Vagina (tissue), 2 donors: ENCODE results near the gene FCHO2. TPM values are rescaled to one million over a fixed set of nuclear protein-coding genes. Genes with fewer than 3 reads are reported as not detected.
"Not testable (repeated sequence)": the region's sequence is repeated elsewhere in the genome, so short reads cannot be mapped to it uniquely, and the experiment has no call there.

ENCODE experiments used
- DNase-seq, 2 donors: peaks; one replicate each; pipeline ENCODE4 v3.0.0-alpha.2; 2017; ENCODE audit errors: extremely low spot score in 2 of 2
- H3K27ac ChIP-seq: fragments of 200-600 bp; sonication (generic); one replicate; pipeline ENCODE4 v1.5.1; 2019
- H3K27me3 ChIP-seq: fragments of 200-600 bp; sonication (generic); one replicate; pipeline ENCODE4 v1.5.1; 2019
- H3K36me3 ChIP-seq, 2 donors: fragments of 200-600 bp; sonication (generic); one replicate each; pipeline ENCODE4 v1.5.1; 2017 to 2019
- H3K4me1 ChIP-seq: fragments of 200-600 bp; sonication (generic); one replicate; pipeline ENCODE4 v1.5.1; 2019
- H3K4me3 ChIP-seq, 2 donors: fragments of 200-600 bp; sonication (generic); 1 replicate in 1 of 2; 2 replicates in 1 of 2; pipeline ENCODE4 v1.5.1; 2016 to 2019
- H3K9me3 ChIP-seq: fragments of 200-600 bp; sonication (generic); one replicate; pipeline ENCODE4 v1.5.1; 2019
- CTCF ChIP-seq, 3 experiments: fragments of 450-650 bp in 2 of 3; fragments of 200-600 bp in 1 of 3; sonication (generic) in 1 of 3; IDR thresholded peaks; one replicate each; pipeline ENCODE4 v1.5.1; 2017 to 2019; ENCODE audit warnings: antibody characterized with exemption in 3 of 3, mild to moderate bottlenecking in 2 of 3, moderate library complexity in 2 of 3
- POLR2A ChIP-seq, 2 donors: fragments of 450-650 bp; IDR thresholded peaks; one replicate each; pipeline ENCODE4 v1.6.1; 2017; ENCODE audit warnings: antibody characterized with exemption in 2 of 2, mild to moderate bottlenecking in 2 of 2, moderate library complexity in 2 of 2
- POLR2AphosphoS5 ChIP-seq, 2 donors: sonication (generic); formaldehyde crosslinking; IDR thresholded peaks; one replicate each; pipeline ENCODE4 v1.9.0; 2017; ENCODE audit warnings: antibody characterized with exemption in 2 of 2, mild to moderate bottlenecking in 2 of 2, low read depth in 1 of 2; ENCODE audit not compliant: insufficient read depth in 1 of 2
- intact Hi-C: fragments of 100-400 bp; cut with DNase I; formaldehyde crosslinking; loops from one replicate; pipeline ENCODE4 v1.15.1; 2023
- total RNA-seq: library from RNA; depleted of rRNA; stranded (reverse); fragments of >200 nt; gene quantifications from one replicate; pipeline ENCODE4 v1.2.3, GENCODE V29; 2016

FCHO2 gene
- total RNA-seq, 1 donor from 2014 or later: 32.9 TPM

- Histone ChIP-seq H3K9me3 (no peaks in the 10 kb centered on the region), H3K27ac (no peak overlapping the region), H3K4me1 (no peaks in the 10 kb centered on the region), H3K27me3 (no peaks in the 10 kb centered on the region), H3K36me3 (no peaks in the 10 kb centered on the region), H3K4me3 (no peak overlapping the region)
- no peak for TF ChIP-seq CTCF (IDR thresholded peaks at IDR 0.05)
- TF ChIP-seq POLR2AphosphoS5 (IDR thresholded peaks at IDR 0.05; ENCODE audit: insufficient read depth in 1 of 2, low read depth in 1 of 2): no peak
- TF ChIP-seq POLR2A (IDR thresholded peaks at IDR 0.05): no peak
- no peak for DNase-seq
- intact Hi-C loops: no loop called here
These were observed 34.9 kb upstream of the FCHO2 start for GRCh38 chr5:72920690-72921502.

DNA sequence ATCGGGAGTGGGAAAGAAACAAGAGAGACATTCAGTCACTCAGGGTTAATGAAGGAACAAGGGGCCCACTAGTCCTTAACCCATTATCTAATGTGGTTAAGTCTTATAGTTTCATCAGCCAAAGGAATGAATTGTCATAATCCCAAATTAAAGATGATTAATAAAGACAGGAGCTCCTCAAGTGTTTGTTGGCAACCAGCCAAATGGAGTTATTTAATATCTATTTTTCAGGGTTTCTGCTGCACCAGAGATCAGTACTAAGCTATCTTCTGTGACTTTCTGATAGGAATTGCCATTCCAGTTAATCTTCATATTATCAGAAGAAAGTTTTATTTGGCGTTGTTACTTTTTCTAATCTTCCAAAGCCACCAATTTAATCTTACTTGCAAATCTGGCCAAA is 34.0 kb upstream of the FCHO2 start:
- Histone ChIP-seq H3K4me3 (no peak overlapping the region), H3K27me3 (no peaks in the 10 kb centered on the region), H3K9me3 (no peaks in the 10 kb centered on the region), H3K27ac (no peak overlapping the region), H3K36me3 (no peaks in the 10 kb centered on the region), H3K4me1 (no peaks in the 10 kb centered on the region)
- no peak for TF ChIP-seq POLR2A (IDR thresholded peaks at IDR 0.05)
- no peak for TF ChIP-seq CTCF (IDR thresholded peaks at IDR 0.05)
- no peak for TF ChIP-seq POLR2AphosphoS5 (IDR thresholded peaks at IDR 0.05; ENCODE audit: insufficient read depth in 1 of 2, low read depth in 1 of 2)
- intact Hi-C loops: no loop called here
- no peak for DNase-seq

DNA sequence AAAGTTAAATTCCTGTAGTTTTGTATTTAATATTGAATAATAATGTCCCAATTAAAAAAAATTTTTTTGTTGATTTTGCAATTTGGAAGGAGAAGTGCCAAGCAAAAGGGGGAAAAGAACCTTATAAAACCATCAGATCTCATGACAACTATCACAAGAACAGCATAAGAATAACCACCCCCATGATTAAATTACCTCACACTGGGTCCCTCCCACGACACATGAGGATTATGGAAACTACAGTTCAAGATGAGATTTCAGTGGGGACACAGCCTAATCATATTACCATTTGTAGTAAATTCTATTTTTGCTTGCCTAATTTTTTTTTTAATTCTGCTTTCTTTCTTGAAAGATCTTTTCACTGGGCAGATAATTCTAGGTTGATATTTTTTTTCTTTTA is 33.4 kb upstream of the FCHO2 start:
- Histone ChIP-seq H3K4me3 (no peak overlapping the region), H3K4me1 (no peaks in the 10 kb centered on the region), H3K27me3 (no peaks in the 10 kb centered on the region), H3K36me3 (no peaks in the 10 kb centered on the region), H3K27ac (no peak overlapping the region), H3K9me3 (no peaks in the 10 kb centered on the region)
- no peak for DNase-seq
- intact Hi-C loops: no loop called here
- TF ChIP-seq POLR2AphosphoS5 (IDR thresholded peaks at IDR 0.05; ENCODE audit: insufficient read depth in 1 of 2, low read depth in 1 of 2): no peak
- no peak for TF ChIP-seq POLR2A (IDR thresholded peaks at IDR 0.05)
- no peak for TF ChIP-seq CTCF (IDR thresholded peaks at IDR 0.05)

GRCh38 chr5:72925336-72926010 is 30.4 kb upstream of the FCHO2 start:
- no peaks in the 10 kb centered on the region for H3K27me3 ChIP-seq
- H3K36me3 ChIP-seq: no peaks in the 10 kb centered on the region
- no peak overlapping the region for H3K27ac ChIP-seq
- TF ChIP-seq CTCF (IDR thresholded peaks at IDR 0.05): no peak
- no peak for TF ChIP-seq POLR2A (IDR thresholded peaks at IDR 0.05)
- TF ChIP-seq POLR2AphosphoS5 (IDR thresholded peaks at IDR 0.05; ENCODE audit: insufficient read depth in 1 of 2, low read depth in 1 of 2): no peak
- no peak for DNase-seq
- no peaks in the 10 kb centered on the region for H3K9me3 ChIP-seq
- intact Hi-C loops: no loop called here
- H3K4me3 ChIP-seq: no peak overlapping the region
- no peaks in the 10 kb centered on the region for H3K4me1 ChIP-seq

GRCh38 chr5:72932686-72933085 is 23.2 kb upstream of the FCHO2 start:
- H3K4me3 ChIP-seq, DNase-seq, intact Hi-C loops, H3K4me1 ChIP-seq, H3K36me3 ChIP-seq, H3K9me3 ChIP-seq, H3K27me3 ChIP-seq, H3K27ac ChIP-seq: not testable (repeated sequence)

GRCh38 chr5:72934953-72935725 is 20.7 kb upstream of the FCHO2 start:
- H3K27me3 ChIP-seq, H3K4me1 ChIP-seq, H3K36me3 ChIP-seq, intact Hi-C loops, DNase-seq, H3K9me3 ChIP-seq, H3K4me3 ChIP-seq, H3K27ac ChIP-seq: not testable (repeated sequence)
